Uterine smooth muscle cell (primary cell): ENCODE measurements around the gene PRUNE1. TPM values are rescaled to one million over a fixed set of nuclear protein-coding genes. Genes with fewer than 3 reads are reported as not detected.

Experiments
- total RNA-seq: library from RNA; depleted of rRNA; stranded (reverse); fragments of >200 nt; gene quantifications from 2 replicates; pipeline ENCODE4 v1.2.3, GENCODE V29; 2014

The PRUNE1 gene
- 4.0 and 4.6 TPM in 2 replicates for total RNA-seq

GRCh38 chr1:151008244-151009205 is at the start of gene PRUNE1:
Gene PRUNE1, plus strand, starts transcription at chr1:151008449. Its CDS starts 184 bp downstream, at chr1:151008633.

GRCh38 chr1:150974580-150975478 is 33.4 kb upstream of the PRUNE1 start, which contains the start of gene CERS2:
Gene CERS2, minus strand, starts transcription at chr1:150974835. Its CDS starts 5,745 bp downstream, at chr1:150969090.

GRCh38 chr1:150981805-150982712 is 26.2 kb upstream of the PRUNE1 start, which contains the start of gene ANXA9:
Gene ANXA9, plus strand, starts transcription at chr1:150982292. Its CDS starts 814 bp downstream, at chr1:150983106.

GRCh38 chr1:151006327-151007052 is 1.8 kb upstream of the PRUNE1 start, which contains the start of gene MINDY1:
Gene MINDY1, minus strand, starts transcription at chr1:151006902. Its CDS starts 4,285 bp downstream, at chr1:151002617.

GRCh38 chr1:151036356-151036755 is 28.1 kb downstream of the PRUNE1 start, which contains the start of gene BNIPL:
Gene BNIPL, plus strand, starts transcription at chr1:151036586. Its CDS starts 140 bp downstream, at chr1:151036726.

GRCh38 chr1:151047591-151047924 is 39.3 kb downstream of the PRUNE1 start, which contains the start of gene C1orf56:
Gene C1orf56, plus strand, starts transcription at chr1:151047751. Its CDS starts 97 bp downstream, at chr1:151047848.

GRCh38 chr1:151059109-151060006 is 51.1 kb downstream of the PRUNE1 start, which contains the start of gene CDC42SE1:
Gene CDC42SE1, minus strand, starts transcription at chr1:151059622. Its CDS starts 3,892 bp downstream, at chr1:151055730.

GRCh38 chr1:151060007-151060656 is 51.9 kb downstream of the PRUNE1 start, which contains the start of gene MLLT11:
Gene MLLT11, plus strand, starts transcription at chr1:151060397. Its CDS starts 6,828 bp downstream, at chr1:151067225.

GRCh38 chr1:151070474-151071276 is 62.4 kb downstream of the PRUNE1 start, which contains the start of gene GABPB2:
Gene GABPB2, plus strand, starts transcription at chr1:151070761. Its CDS starts 17,429 bp downstream, at chr1:151088190.

Other genes starting within 250 kb of the PRUNE1 start
- gene CTSS, start 242.7 kb upstream of the PRUNE1 start, total RNA-seq, result 2.7 and 5.2 TPM in 2 replicates
- 199 and 485 TPM in 2 replicates for gene CTSK, start 200.2 kb upstream of the PRUNE1 start, total RNA-seq
- 38.3 and 52.6 TPM in 2 replicates for gene ARNT, start 131.8 kb upstream of the PRUNE1 start, total RNA-seq
- gene CTXND2, start 121.3 kb upstream of the PRUNE1 start, total RNA-seq, result not detected in 2 replicates
- gene SETDB1, start 82.1 kb upstream of the PRUNE1 start, total RNA-seq, result 31.2 and 35.1 TPM in 2 replicates
- gene CERS2, start 33.6 kb upstream of the PRUNE1 start, total RNA-seq, result 78.4 and 110 TPM in 2 replicates
- 1.1 and 1.3 TPM in 2 replicates for gene ANXA9, start 26.2 kb upstream of the PRUNE1 start, total RNA-seq
- 5.7 and 6.0 TPM in 2 replicates for gene MINDY1, start 1.5 kb upstream of the PRUNE1 start, total RNA-seq
- gene BNIPL, start 28.1 kb downstream of the PRUNE1 start, total RNA-seq, result 0.11 and 1.00 TPM in 2 replicates
- 1.4 and 1.7 TPM in 2 replicates for gene C1orf56, start 39.3 kb downstream of the PRUNE1 start, total RNA-seq
- gene CDC42SE1, start 51.2 kb downstream of the PRUNE1 start, total RNA-seq, result 41.1 and 44.4 TPM in 2 replicates
- 5.0 and 6.9 TPM in 2 replicates for gene MLLT11, start 51.9 kb downstream of the PRUNE1 start, total RNA-seq
- gene GABPB2, start 62.3 kb downstream of the PRUNE1 start, total RNA-seq, result 15.6 and 18.4 TPM in 2 replicates
- gene SEMA6C, start 138.2 kb downstream of the PRUNE1 start, total RNA-seq, result 0.66 and 0.75 TPM in 2 replicates
- not detected in 2 replicates for gene TNFAIP8L2, start 148.2 kb downstream of the PRUNE1 start, total RNA-seq
- 5.6 and 6.7 TPM in 2 replicates for gene LYSMD1, start 157.5 kb downstream of the PRUNE1 start, total RNA-seq
- 18.4 and 23.9 TPM in 2 replicates for gene SCNM1, start 157.7 kb downstream of the PRUNE1 start, total RNA-seq
- 0.22 TPM in 1 of 2 replicates, not detected in the other for gene TMOD4, start 167.5 kb downstream of the PRUNE1 start, total RNA-seq
- 50.7 and 54.9 TPM in 2 replicates for gene VPS72, start 181.7 kb downstream of the PRUNE1 start, total RNA-seq
- gene PIP5K1A, start 190.1 kb downstream of the PRUNE1 start, total RNA-seq, result 66.1 and 76.1 TPM in 2 replicates
- gene PSMD4, start 246.3 kb downstream of the PRUNE1 start, total RNA-seq, result 243 and 344 TPM in 2 replicates